CD4-positive, alpha-beta T cell (primary cell): Measurements from ENCODE around the gene PRR15L. TPM values are rescaled to one million over a fixed set of nuclear protein-coding genes. Genes with fewer than 3 reads are reported as not detected.

Experiments
- ATAC-seq: fragments of 200-7000 bp; cut with Tn5 transposase; one replicate; pipeline ENCODE4 v1.10.0; 2022; ENCODE audit warnings: mild to moderate bottlenecking; ENCODE audit not compliant: poor library complexity
- CTCF ChIA-PET: fragments of 350-600 bp; sonication (Branson Sonifier 250); formaldehyde crosslinking; loops from one replicate; lab custom pipeline; 2021; ENCODE audit warnings: antibody characterized with exemption, inconsistent platforms; lab: Charles Lee
- POLR2A ChIA-PET: fragments of 350-600 bp; sonication (Branson Sonifier 250); formaldehyde crosslinking; loops from one replicate; lab custom pipeline; 2021; ENCODE audit warnings: antibody characterized with exemption, inconsistent platforms; lab: Charles Lee
- DNase-seq, 14 experiments: peaks; one replicate each; pipeline ENCODE4 v3.0.0-alpha.2; 2013 to 2020; ENCODE audit warnings: mixed read lengths in 2 of 14
- H3K27ac ChIP-seq, 2 donors: one replicate each; pipeline versions ENCODE4 v1.5.1 to v1.7.0; 2013; ENCODE audit warnings: low read length in 2 of 2, low read depth in 1 of 2, mild to moderate bottlenecking in 1 of 2
- H3K27me3 ChIP-seq, 2 experiments: 1 replicate in 1 of 2; 2 replicates in 1 of 2; pipeline versions ENCODE4 v1.6.1 to v1.7.0; 2013; ENCODE audit warnings: low read length in 2 of 2, control low read depth in 1 of 2, mild to moderate bottlenecking in 1 of 2, moderate library complexity in 1 of 2; ENCODE audit not compliant: insufficient read depth in 2 of 2, control insufficient read depth in 1 of 2
- H3K36me3 ChIP-seq: one replicate; pipeline ENCODE4 v1.6.1; 2013; ENCODE audit warnings: low read length, control low read depth; ENCODE audit not compliant: insufficient read depth
- H3K4me1 ChIP-seq: one replicate; pipeline ENCODE4 v1.6.1; 2013; ENCODE audit warnings: low read length, control low read depth; ENCODE audit not compliant: insufficient read depth
- H3K4me3 ChIP-seq: one replicate; pipeline ENCODE4 v1.5.1; 2013; ENCODE audit warnings: mild to moderate bottlenecking, low read length, moderate library complexity
- H3K9me3 ChIP-seq, 2 experiments: 1 replicate in 1 of 2; 2 replicates in 1 of 2; pipeline versions ENCODE4 v1.6.1 to v1.7.0; 2013; ENCODE audit warnings: low read length in 2 of 2, mild to moderate bottlenecking in 2 of 2, control low read depth in 1 of 2, moderate library complexity in 1 of 2; ENCODE audit not compliant: control insufficient read depth in 1 of 2, insufficient read depth in 1 of 2
- H3K27ac Mint-ChIP-seq: one replicate; pipeline ENCODE4 v1.8.0; 2020; ENCODE audit warnings: mixed read lengths
- H3K27me3 Mint-ChIP-seq: one replicate; pipeline ENCODE4 v1.8.0; 2021; ENCODE audit warnings: mixed read lengths
- H3K36me3 Mint-ChIP-seq: one replicate; pipeline ENCODE4 v1.8.0; 2021; ENCODE audit warnings: low read depth, mixed read lengths
- H3K4me1 Mint-ChIP-seq: one replicate; pipeline ENCODE4 v1.8.0; 2021; ENCODE audit warnings: low read depth, mixed read lengths
- H3K4me3 Mint-ChIP-seq: one replicate; pipeline ENCODE4 v1.8.0; 2020; ENCODE audit warnings: mild to moderate bottlenecking, mixed read lengths
- H3K9me3 Mint-ChIP-seq: one replicate; pipeline ENCODE4 v1.8.0; 2020; ENCODE audit warnings: mixed read lengths
- CTCF ChIP-seq: fragments of 200-600 bp; IDR thresholded peaks from one replicate; pipeline ENCODE4 v1.8.0; 2022; ENCODE audit warnings: antibody characterized with exemption, mild to moderate bottlenecking
- intact Hi-C, 2 experiments: fragments of 100-400 bp; cut with DNase I in 1 of 2; cut with micrococcal nuclease in 1 of 2; formaldehyde crosslinking; loops; one replicate each; pipeline versions ENCODE4 v1.15.1 to v1.9.0; 2023 to 2025; cut with DNase I, micrococcal nuclease
- total RNA-seq, 174 experiments: library from RNA in 2 of 174; stranded (reverse) in 2 of 174; gene quantifications; one replicate each; pipeline ENCODE4 v1.2.3 and lab custom pipeline; 2021 to 2026

PRR15L gene
- total RNA-seq, 2 experiments from 2014 or later: not detected

- TF ChIP-seq CTCF: no peak
- Histone ChIP-seq H3K27me3 (no peaks in the 10 kb centered on the region), H3K4me1 (peaks cover 25% of the 10 kb centered on the region), H3K27ac (no peak overlapping the region), H3K9me3 (no peaks in the 10 kb centered on the region), H3K36me3 (peaks cover 50% of the 10 kb centered on the region), H3K4me3 (no peak overlapping the region)
- DNase-seq: no peak
- no peak overlapping the region for H3K27ac Mint-ChIP-seq
- intact Hi-C loops: no loop called here
- CTCF ChIA-PET: interaction anchor here (0.5 kb wide), 1 partner anchor 26 kb away, joined by 3 read pairs; no protein-coding TSS in a partner anchor
- peaks cover 68% of the 10 kb centered on the region for H3K4me1 Mint-ChIP-seq
- POLR2A ChIA-PET: no interaction called here
- peaks cover 72% of the 10 kb centered on the region for H3K36me3 Mint-ChIP-seq
- ATAC-seq: no peak
- no peak overlapping the region for H3K4me3 Mint-ChIP-seq
- H3K27me3 Mint-ChIP-seq: no peaks in the 10 kb centered on the region
- no peaks in the 10 kb centered on the region for H3K9me3 Mint-ChIP-seq
These were observed 55.5 kb downstream of the PRR15L start for GRCh38 chr17:47902039-47902744.

Other genes starting within 250 kb of the PRR15L start
- 10 to 100 TPM; 10.6 to 12.3 TPM for gene TBX21, start 224.6 kb downstream of the PRR15L start, total RNA-seq
- gene OSBPL7, start 136.1 kb downstream of the PRR15L start, total RNA-seq: 10 to 100 TPM; 30.1 to 30.8 TPM
- gene MRPL10, start 126.3 kb downstream of the PRR15L start, total RNA-seq: 10 to 100 TPM; 49.0 to 51.4 TPM
- under 1 TPM; 0.42 to 0.85 TPM for gene LRRC46, start 126.2 kb downstream of the PRR15L start, total RNA-seq
- 10 to 100 TPM; 15.3 to 17.2 TPM for gene SCRN2, start 116.6 kb downstream of the PRR15L start, total RNA-seq
- under 1 TPM; 0.17 to 0.27 TPM for gene SP6, start 106.7 kb downstream of the PRR15L start, total RNA-seq
- 10 to 100 TPM; 19.9 to 21.5 TPM for gene SP2, start 61.6 kb downstream of the PRR15L start, total RNA-seq
- 1 to 10 TPM; 2.2 to 2.4 TPM for gene PNPO, start 16.3 kb downstream of the PRR15L start, total RNA-seq
- gene CDK5RAP3, start 13.2 kb upstream of the PRR15L start, total RNA-seq: 100 to 1,000 TPM; 206 to 224 TPM
- under 1 TPM; 0.47 to 0.88 TPM for gene COPZ2, start 79.9 kb upstream of the PRR15L start, total RNA-seq
- 10 to 100 TPM; 28.1 to 30.6 TPM for gene NFE2L1, start 90.5 kb upstream of the PRR15L start, total RNA-seq
- gene CBX1, start 143.6 kb upstream of the PRR15L start, total RNA-seq: 1 to 10 TPM; 5.5 to 6.6 TPM
- 1 to 10 TPM; 6.8 to 8.7 TPM for gene SNX11, start 149.9 kb upstream of the PRR15L start, total RNA-seq